ENCODE measurements around the gene KCNA3.
"Not testable (repeated sequence)": the region's sequence is repeated elsewhere in the genome, so short reads cannot be mapped to it uniquely, and the experiment has no call there.

Gene KCNA3

GRCh38 chr1:110676970-110677369 is 2.2 kb upstream of the KCNA3 start:
- peak; percentile 13 for DNase-seq

- DNase-seq: peak; percentile 9
These were observed 486 bp upstream of the KCNA3 start for GRCh38 chr1:110675060-110675791.

- peak; percentile 49 for DNase-seq
These were observed 869 bp downstream of the KCNA3 start for GRCh38 chr1:110673805-110674336.

- peak; percentile 71 for DNase-seq
These were observed 1.5 kb downstream of the KCNA3 start for GRCh38 chr1:110673197-110673701.

- DNase-seq: peak; percentile 78
These were observed 2.0 kb downstream of the KCNA3 start for GRCh38 chr1:110672753-110673108.

GRCh38 chr1:110672001-110672752 is 2.6 kb downstream of the KCNA3 start:
- peak; percentile 96 for DNase-seq

GRCh38 chr1:110671361-110671760 is 3.4 kb downstream of the KCNA3 start:
- peak; percentile 68 for DNase-seq

GRCh38 chr1:110668549-110668948 is 6.2 kb downstream of the KCNA3 start:
- DNase-seq: peak; percentile 65

GRCh38 chr1:110667776-110668175 is 7.0 kb downstream of the KCNA3 start:
- DNase-seq: peak; percentile 55

- no peak for DNase-seq
These were observed 11.5 kb downstream of the KCNA3 start for GRCh38 chr1:110663241-110663640.

GRCh38 chr1:110659559-110659958 is 15.2 kb downstream of the KCNA3 start:
- DNase-seq: not testable (repeated sequence)

- no peak for DNase-seq
These were observed 17.4 kb downstream of the KCNA3 start for GRCh38 chr1:110657351-110657750.

- DNase-seq: no peak
These were observed 24.1 kb downstream of the KCNA3 start for GRCh38 chr1:110650609-110651008.

GRCh38 chr1:110648417-110648816 is 26.3 kb downstream of the KCNA3 start:
- DNase-seq: no peak

- peak; percentile 66 for DNase-seq
These were observed 27.4 kb downstream of the KCNA3 start for GRCh38 chr1:110647254-110647891.

GRCh38 chr1:110645821-110646735 is 28.7 kb downstream of the KCNA3 start:
- no peak for DNase-seq

- DNase-seq: no peak
These were observed 29.5 kb downstream of the KCNA3 start for GRCh38 chr1:110645211-110645610.

- DNase-seq: no peak
These were observed 30.8 kb downstream of the KCNA3 start for GRCh38 chr1:110643879-110644472.

- no peak for DNase-seq
These were observed 34.9 kb downstream of the KCNA3 start for GRCh38 chr1:110639724-110640386.

GRCh38 chr1:110638556-110638955 is 36.2 kb downstream of the KCNA3 start:
- no peak for DNase-seq

GRCh38 chr1:110638058-110638457 is 36.7 kb downstream of the KCNA3 start:
- DNase-seq: no peak

Data from CD4-positive, alpha-beta T cell treated with Interleukin-12 subunit alpha and Interleukin-12 subunit beta, for 1 hour (primary cell).